NCI-H146 treated with DMSO at 0.1 percent for 48 hours (cell line): Measurements from ENCODE around the gene ANXA1.
"Not testable (repeated sequence)": the region's sequence is repeated elsewhere in the genome, so short reads cannot be mapped to it uniquely, and the experiment has no call there.

Source experiments
- DNase-seq: peaks from one replicate; lab custom pipeline; 2025; ENCODE audit not compliant: unreplicated experiment; lab: John Stamatoyannopoulos, UW

The ANXA1 gene

GRCh38 chr9:73167614-73168013 is 15.9 kb downstream of the ANXA1 start:
- DNase-seq, result no peak

- no peak for DNase-seq
Measured at GRCh38 chr9:73168298-73168934, 16.8 kb downstream of the ANXA1 start.

- no peak for DNase-seq
Measured at GRCh38 chr9:73170185-73170957, 18.7 kb downstream of the ANXA1 start.

GRCh38 chr9:73172901-73173215 is 21.2 kb downstream of the ANXA1 start:
- no peak for DNase-seq

GRCh38 chr9:73173557-73174329 is 22.1 kb downstream of the ANXA1 start:
- no peak for DNase-seq

- no peak for DNase-seq
Measured at GRCh38 chr9:73174330-73174980, 22.8 kb downstream of the ANXA1 start.

- no peak for DNase-seq
Measured at GRCh38 chr9:73176450-73176875, 24.8 kb downstream of the ANXA1 start.

GRCh38 chr9:73178044-73178443 is 26.4 kb downstream of the ANXA1 start:
- no peak for DNase-seq

GRCh38 chr9:73179589-73179988 is 27.9 kb downstream of the ANXA1 start:
- DNase-seq, result no peak

- DNase-seq, result no peak
Measured at GRCh38 chr9:73180403-73180802, 28.7 kb downstream of the ANXA1 start.

- no peak for DNase-seq
Measured at GRCh38 chr9:73182928-73183327, 31.3 kb downstream of the ANXA1 start.

- DNase-seq, result no peak
Measured at GRCh38 chr9:73183428-73183827, 31.8 kb downstream of the ANXA1 start.

- DNase-seq, result peak; percentile 11
Measured at GRCh38 chr9:73183917-73184861, 32.5 kb downstream of the ANXA1 start.

- not testable (repeated sequence) for DNase-seq
Measured at GRCh38 chr9:73191109-73191508, 39.4 kb downstream of the ANXA1 start.

- no peak for DNase-seq
Measured at GRCh38 chr9:73194284-73194683, 42.6 kb downstream of the ANXA1 start.

GRCh38 chr9:73199448-73199847 is 47.8 kb downstream of the ANXA1 start:
- DNase-seq, result no peak

- DNase-seq, result no peak
Measured at GRCh38 chr9:73199886-73200285, 48.2 kb downstream of the ANXA1 start.

- no peak for DNase-seq
Measured at GRCh38 chr9:73200694-73201452, 49.2 kb downstream of the ANXA1 start.

- DNase-seq, result no peak
Measured at GRCh38 chr9:73202980-73203379, 51.3 kb downstream of the ANXA1 start.

- no peak for DNase-seq
Measured at GRCh38 chr9:73204936-73205335, 53.3 kb downstream of the ANXA1 start.
